ENCODE measurements around the gene CDCA8. TPM values are rescaled to one million over a fixed set of nuclear protein-coding genes. Genes with fewer than 3 reads are reported as not detected.

CDCA8 gene
- total RNA-seq, 2 donors from 2014 or later, result 2.1 to 8.6 TPM

GRCh38 chr1:37662031-37662755 lies 30.1 kb upstream of the CDCA8 start:
- Histone ChIP-seq H3K27me3 (replicated peaks; ENCODE audit: insufficient read depth) (no peaks in the 10 kb centered on the region), H3K4me3 (no peak overlapping the region), H3K27ac (no peak overlapping the region), H3K9me3 (no peaks in the 10 kb centered on the region), H3K4me1 (replicated peaks) (no peaks in the 10 kb centered on the region), H3K36me3 (no peaks in the 10 kb centered on the region)
- WGBS, result 72% methylated on average over 11 of the region's 11 CpGs
- intact Hi-C loops (cut with DNase I), result no loop called here
- no peak for TF ChIP-seq CTCF (IDR thresholded peaks at IDR 0.05)
- no peak for DNase-seq (ENCODE audit: low spot score)

- Histone ChIP-seq H3K27me3 (replicated peaks; ENCODE audit: insufficient read depth) (no peaks in the 10 kb centered on the region), H3K4me1 (replicated peaks) (no peaks in the 10 kb centered on the region), H3K9me3 (no peaks in the 10 kb centered on the region), H3K27ac (no peak overlapping the region), H3K36me3 (no peaks in the 10 kb centered on the region), H3K4me3 (no peak overlapping the region)
- no peak for TF ChIP-seq CTCF (IDR thresholded peaks at IDR 0.05)
- TF ChIP-seq POLR2A (IDR thresholded peaks at IDR 0.05), result no peak
- no peak for TF ChIP-seq POLR2AphosphoS5 (IDR thresholded peaks at IDR 0.05)
- intact Hi-C loops (cut with DNase I), result no loop called here
- no peak for DNase-seq (ENCODE audit: low spot score)
- WGBS, result 58% methylated on average over 14 of the region's 14 CpGs
Measured at GRCh38 chr1:37663426-37664000, 28.8 kb upstream of the CDCA8 start.

- WGBS, result 51% methylated on average over 11 of the region's 11 CpGs
- Histone ChIP-seq H3K4me1 (replicated peaks) (no peaks in the 10 kb centered on the region), H3K4me3 (no peak overlapping the region), H3K27ac (no peak overlapping the region), H3K27me3 (replicated peaks; ENCODE audit: insufficient read depth) (no peaks in the 10 kb centered on the region), H3K9me3 (no peaks in the 10 kb centered on the region), H3K36me3 (no peaks in the 10 kb centered on the region)
- DNase-seq (ENCODE audit: low spot score), result no peak
- intact Hi-C loops (cut with DNase I), result no loop called here
- TF ChIP-seq CTCF (IDR thresholded peaks at IDR 0.05) (no peak), POLR2A (IDR thresholded peaks at IDR 0.05) (no peak), POLR2AphosphoS5 (IDR thresholded peaks at IDR 0.05) (no peak)
Measured at GRCh38 chr1:37666241-37666867, 26.0 kb upstream of the CDCA8 start.

GRCh38 chr1:37667023-37667671 lies 25.2 kb upstream of the CDCA8 start:
- Histone ChIP-seq H3K27ac (no peak overlapping the region), H3K9me3 (no peaks in the 10 kb centered on the region), H3K36me3 (no peaks in the 10 kb centered on the region), H3K4me1 (replicated peaks) (no peaks in the 10 kb centered on the region), H3K4me3 (no peak overlapping the region), H3K27me3 (replicated peaks; ENCODE audit: insufficient read depth) (no peaks in the 10 kb centered on the region)
- no peak for TF ChIP-seq POLR2AphosphoS5 (IDR thresholded peaks at IDR 0.05)
- no peak for TF ChIP-seq CTCF (IDR thresholded peaks at IDR 0.05)
- intact Hi-C loops (cut with DNase I), result no loop called here
- 40% methylated on average over 17 of the region's 17 CpGs for WGBS
- DNase-seq (ENCODE audit: low spot score), result no peak
